C1 segment of cervical spinal cord (tissue), 14 donors: Measurements from ENCODE around the gene TENT4A.

Source experiments
- DNase-seq, 14 donors: peaks; one replicate each; lab custom pipeline; 2025; lab: John Stamatoyannopoulos, UW

Gene TENT4A

GRCh38 chr5:6792911-6793471 lies 79.8 kb downstream of the TENT4A start:
- DNase-seq = no peak

- no peak for DNase-seq
Observed at GRCh38 chr5:6801236-6801635, 88.0 kb downstream of the TENT4A start.

DNA sequence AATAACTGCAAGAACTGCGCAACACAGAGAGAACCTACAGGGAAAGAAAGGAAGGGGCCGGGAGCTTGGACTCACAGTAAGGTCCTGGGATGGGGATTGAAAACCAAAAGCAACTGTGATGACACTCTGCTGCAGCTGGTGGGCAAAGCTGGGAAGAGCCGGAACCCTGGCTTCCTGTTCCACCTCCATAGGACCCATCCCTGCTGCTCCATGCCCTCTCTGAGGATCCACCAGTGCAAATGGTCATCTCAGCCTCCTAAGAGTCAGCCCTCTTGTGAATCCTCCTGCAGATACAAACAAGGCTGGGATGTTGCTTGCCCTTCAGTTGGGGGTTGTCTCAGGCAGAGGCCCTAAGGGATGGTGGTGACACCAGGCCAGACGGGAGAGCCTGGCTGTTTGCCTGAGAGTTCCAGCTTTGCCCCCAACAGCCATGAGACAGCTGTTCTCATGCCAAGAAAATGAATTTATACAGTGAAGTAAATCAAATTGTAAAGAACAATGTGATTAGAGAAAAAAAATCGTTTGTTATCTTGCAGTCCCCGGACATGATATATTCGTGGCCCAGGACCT lies 90.8 kb downstream of the TENT4A start:
- no peak for DNase-seq

DNA sequence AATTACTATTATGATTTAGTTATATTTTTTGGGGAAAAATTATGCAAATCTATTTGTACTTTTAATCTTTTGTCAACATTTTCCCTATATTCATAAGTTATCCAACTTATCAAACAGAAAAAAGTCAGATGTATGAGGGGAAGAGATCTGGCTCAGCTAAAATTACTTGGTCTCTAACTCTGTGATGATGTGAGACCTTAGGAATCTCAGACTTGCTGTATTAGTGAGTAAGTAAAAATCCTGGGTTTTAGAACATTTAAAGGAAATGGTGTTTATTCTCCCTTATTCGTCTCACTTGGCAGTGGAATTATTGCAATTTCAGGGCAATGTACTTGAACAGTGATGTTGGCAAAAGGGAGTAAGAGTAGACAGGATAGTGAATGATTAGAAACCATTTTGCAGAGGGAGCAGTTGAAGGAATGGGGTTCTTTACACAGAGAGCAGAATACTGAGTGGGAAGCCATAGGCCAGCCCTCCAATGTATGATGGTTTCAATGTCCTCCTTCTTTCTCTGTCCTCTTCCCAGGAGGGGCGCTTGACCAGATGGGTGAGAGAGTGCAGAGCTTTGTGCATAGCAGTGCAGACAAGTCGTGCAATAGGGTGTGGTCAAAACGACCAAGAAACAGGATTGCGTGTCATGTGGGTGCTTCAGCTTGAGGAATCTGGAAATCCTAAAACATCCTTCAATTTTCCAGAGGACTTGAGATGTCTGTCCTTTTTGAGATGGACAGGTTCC lies 91.7 kb downstream of the TENT4A start:
- no peak for DNase-seq

DNA sequence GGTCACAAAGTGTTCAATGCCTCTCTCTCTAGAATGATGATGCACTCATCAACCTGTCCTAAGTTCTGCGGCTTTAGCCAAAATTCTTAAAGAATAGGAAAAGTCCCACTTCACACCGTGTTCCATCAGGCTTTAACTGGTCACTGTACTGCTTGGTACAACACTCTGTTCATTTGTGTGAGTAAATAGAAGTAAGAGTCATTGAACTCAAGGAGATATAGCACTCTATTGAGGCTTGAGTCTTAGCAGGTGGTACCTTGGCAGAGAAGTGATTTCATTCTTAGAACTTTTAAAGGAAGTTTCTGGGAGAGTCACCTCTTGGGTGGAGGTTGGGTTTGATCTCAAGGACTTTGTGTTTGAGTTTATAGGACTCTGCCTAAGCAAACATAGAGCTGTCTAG lies 92.6 kb downstream of the TENT4A start:
- DNase-seq = no peak
